GM12878 (cell line): Measurements from ENCODE around the gene LCAT. TPM values are rescaled to one million over a fixed set of nuclear protein-coding genes. Genes with fewer than 3 reads are reported as not detected.
A peak's percentile ranks its signal among the peaks of the same experiment; 100 is the strongest.

ENCODE experiments used
- ATAC-seq: fragments of 200-7000 bp; cut with Tn5 transposase; 3 replicates; pipeline ENCODE4 v1.9.1; 2020; ENCODE audit warnings: mild to moderate bottlenecking, moderate library complexity
- BruUV-seq: library from RNA; stranded (reverse); fragments of 400-500 nt; replicated peaks from 2 replicates; lab custom pipeline; 2021; lab: Mats Ljungman, UMichigan
- CTCF ChIA-PET: fragments of 300-600 bp; sonication (Branson Sonifier 250); formaldehyde crosslinking; extraction: SDS; loops from one replicate; lab custom pipeline; 2021; ENCODE audit warnings: inconsistent platforms; lab: Yijun Ruan, JAX
- POLR2A ChIA-PET: fragments of 350-600 bp; formaldehyde crosslinking; extraction: SDS; loops from one replicate; lab custom pipeline; 2021; ENCODE audit warnings: inconsistent platforms; lab: Charles Lee
- RAD21 ChIA-PET: fragments of 300-600 bp; sonication (Branson Sonifier 250); formaldehyde crosslinking; loops from one replicate; lab custom pipeline; 2023; ENCODE audit warnings: antibody characterized with exemption; ENCODE audit not compliant: unreplicated experiment; lab: Charles Lee
- SMC1A ChIA-PET: fragments of 300-600 bp; sonication (Branson Sonifier 250); formaldehyde crosslinking; loops from one replicate; lab custom pipeline; 2023; ENCODE audit not compliant: unreplicated experiment, uncharacterized antibody; lab: Charles Lee
- DNase-seq: peaks from one replicate; pipeline ENCODE4 v3.0.0-alpha.2; 2011; ENCODE audit warnings: low read depth, low spot score
- FAIRE-seq: peaks from 3 replicates; lab custom pipeline; 2011; peaks lifted over from hg19 to GRCh38; lab: Jason Lieb, UNC
- H2AFZ ChIP-seq: 2 replicates; pipeline ENCODE4 v1.6.0; 2011; ENCODE audit warnings: low read depth, low read length, control low read depth; ENCODE audit not compliant: control insufficient read depth
- H3K27ac ChIP-seq: 2 replicates; pipeline ENCODE4 v1.5.1; 2011; ENCODE audit warnings: control low read depth; ENCODE audit not compliant: control insufficient read depth, insufficient read depth
- H3K27me3 ChIP-seq, 2 experiments: replicated peaks in 1 of 2; 2 replicates each; pipeline versions ENCODE4 v1.6.0 to v1.6.1; 2011; ENCODE audit warnings: low read length in 1 of 2; ENCODE audit not compliant: control insufficient read depth in 2 of 2, insufficient read depth in 2 of 2
- H3K36me3 ChIP-seq, 2 experiments: 2 replicates each; pipeline ENCODE4 v1.5.1; 2011; ENCODE audit warnings: low read length in 1 of 2; ENCODE audit not compliant: control insufficient read depth in 2 of 2, insufficient read depth in 2 of 2
- H3K4me1 ChIP-seq: 2 replicates; pipeline ENCODE4 v1.6.1; 2011; ENCODE audit warnings: mild to moderate bottlenecking, low read length, moderate library complexity, mixed read lengths; ENCODE audit not compliant: control insufficient read depth, insufficient read depth
- H3K4me2 ChIP-seq: 2 replicates; pipeline ENCODE4 v1.6.0; 2011; ENCODE audit warnings: control low read depth; ENCODE audit not compliant: control insufficient read depth, insufficient read depth
- H3K4me3 ChIP-seq: fragments of 200-600 bp; sonication (generic); 2 replicates; pipeline ENCODE4 v1.5.1; 2016
- H3K79me2 ChIP-seq: 2 replicates; pipeline ENCODE4 v1.6.0; 2011; ENCODE audit warnings: low read length; ENCODE audit not compliant: control insufficient read depth, insufficient read depth
- H3K9ac ChIP-seq: 2 replicates; pipeline ENCODE4 v1.8.0; 2011; ENCODE audit warnings: low read length, control low read depth, mixed read lengths; ENCODE audit not compliant: control insufficient read depth, insufficient read depth
- H3K9me3 ChIP-seq: replicated peaks from 3 replicates; pipeline ENCODE4 v1.5.1; 2011; ENCODE audit warnings: mild to moderate bottlenecking, low read length; ENCODE audit not compliant: control insufficient read depth, insufficient read depth
- H4K20me1 ChIP-seq: 2 replicates; pipeline ENCODE4 v1.6.0; 2011; ENCODE audit not compliant: control insufficient read depth, insufficient read depth
- ATF7 ChIP-seq: fragments of 450-650 bp; IDR thresholded peaks from 2 replicates; pipeline ENCODE4 v1.6.1; 2016; ENCODE audit warnings: low read depth, mild to moderate bottlenecking
- BCL11A ChIP-seq: IDR thresholded peaks from 2 replicates; pipeline ENCODE4 v1.6.1; 2011; ENCODE audit warnings: low read depth, low read length
- CBFB ChIP-seq: IDR thresholded peaks from 2 replicates; pipeline ENCODE4 v1.6.1; 2016; ENCODE audit warnings: antibody characterized with exemption, low read depth
- CHD1 ChIP-seq: IDR thresholded peaks from 2 replicates; pipeline ENCODE4 v1.6.1; 2012; ENCODE audit warnings: low read depth, low read length, improper control_type of control experiment
- CREM ChIP-seq: IDR thresholded peaks from 2 replicates; pipeline ENCODE4 v1.6.1; 2014; ENCODE audit warnings: antibody characterized with exemption, low read depth
- HDGF ChIP-seq: fragments of 450-650 bp; IDR thresholded peaks from 2 replicates; pipeline ENCODE4 v1.6.1; 2016; ENCODE audit warnings: antibody characterized with exemption
- KLF5 ChIP-seq: fragments of 450-650 bp; IDR thresholded peaks from 2 replicates; pipeline ENCODE4 v1.6.1; 2014; ENCODE audit warnings: mild to moderate bottlenecking; ENCODE audit not compliant: partially characterized antibody
- LARP7 ChIP-seq: fragments of 450-650 bp; IDR thresholded peaks from 2 replicates; pipeline ENCODE4 v1.6.1; 2017; ENCODE audit warnings: mild to moderate bottlenecking
- MEF2B ChIP-seq: fragments of 450-650 bp; IDR thresholded peaks from 2 replicates; pipeline ENCODE4 v1.6.1; 2018; ENCODE audit warnings: mild to moderate bottlenecking, moderate library complexity; ENCODE audit not compliant: partially characterized antibody, poor library complexity, severe bottlenecking
- MTA2 ChIP-seq: fragments of 450-650 bp; IDR thresholded peaks from 2 replicates; pipeline ENCODE4 v1.6.1; 2016; ENCODE audit warnings: low read depth, mild to moderate bottlenecking, moderate library complexity
- MXI1 ChIP-seq: fragments of 150-350 bp; IDR thresholded peaks from 2 replicates; pipeline ENCODE4 v1.6.1; 2011; ENCODE audit warnings: low read depth, mild to moderate bottlenecking, inconsistent platforms, low read length, improper control_type of control experiment
- PAX5 ChIP-seq: IDR thresholded peaks from 2 replicates; pipeline ENCODE4 v1.6.1; 2011; ENCODE audit warnings: low read depth, low read length, borderline replicate concordance
- POU2F2 ChIP-seq: IDR thresholded peaks from 3 replicates; pipeline ENCODE4 v1.6.1; 2011; ENCODE audit warnings: low read depth, mild to moderate bottlenecking, low read length, borderline replicate concordance
- SMC3 ChIP-seq: IDR thresholded peaks from 2 replicates; pipeline ENCODE4 v1.6.1; 2011; ENCODE audit warnings: low read length, improper control_type of control experiment, borderline replicate concordance
- SUPT20H ChIP-seq: IDR thresholded peaks from 2 replicates; pipeline ENCODE4 v1.6.1; 2011; ENCODE audit warnings: low read depth, mild to moderate bottlenecking, low read length, moderate library complexity, borderline replicate concordance; ENCODE audit not compliant: control insufficient read depth
- TCF7 ChIP-seq: IDR thresholded peaks from 2 replicates; pipeline ENCODE4 v1.6.1; 2014; ENCODE audit warnings: antibody characterized with exemption, borderline replicate concordance
- YBX1 ChIP-seq: fragments of 450-650 bp; IDR thresholded peaks from 2 replicates; pipeline ENCODE4 v1.6.1; 2016; ENCODE audit warnings: antibody characterized with exemption
- WGBS: methylation state at CpG from one replicate; pipeline ENCODE4 v1.1.6; 2016; ENCODE audit warnings: low lambda C conversion rate; ENCODE audit not compliant: insufficient replicate concordance, insufficient coverage; ENCODE audit errors: missing lambda C conversion rate; 5-methylcytosine and 5-hydroxymethylcytosine counted together
- in situ Hi-C: fragments of 300-500 bp; cut with MboI; formaldehyde crosslinking; loops from 9 replicates; pipeline ENCODE4 v1.14.3; 2018; ENCODE audit warnings: mixed read lengths
- intact Hi-C: fragments of 100-400 bp; cut with micrococcal nuclease; formaldehyde crosslinking; loops from one replicate; pipeline ENCODE4 v1.14.2; 2022; ENCODE audit not compliant: unreplicated experiment
- polyA plus RNA-seq, 11 experiments: library from polyadenylated mRNA; depleted of rRNA in 4 of 11; unstranded in 6 of 11; stranded (reverse) in 5 of 11; fragments of >200 nt; fragmentation: Nextera tagmentation in 4 of 11; fragmentation: Illumina TruSeq in 1 of 11; extraction: Ambion mirVana in 4 of 11; extraction: Trizol in 1 of 11; gene quantifications; 1 replicate in 1 of 11; 2 replicates in 10 of 11; pipeline versions ENCODE4 v1.2.1 to v1.2.3, GENCODE V29; 2011 to 2016; ENCODE audit warnings: inconsistent platforms in 2 of 11, missing spikeins in 2 of 11, low read depth in 1 of 11
- total RNA-seq, 4 experiments: library from RNA; depleted of rRNA in 3 of 4; stranded (reverse); fragments of >200 nt in 3 of 4; fragmentation: Illumina TruSeq in 1 of 4; extraction: Trizol in 1 of 4; gene quantifications; 2 replicates each; pipeline versions ENCODE4 v1.2.1 to v1.2.3, GENCODE V29; 2013 to 2021
- TF ChIP-seq, protein P1 (sequence below): fragments of 450-650 bp; IDR thresholded peaks from 2 replicates; pipeline ENCODE4 v1.6.1; 2016; ENCODE audit warnings: mild to moderate bottlenecking
- TF ChIP-seq, protein P2 (sequence below): fragments of 450-650 bp; IDR thresholded peaks from 2 replicates; pipeline ENCODE4 v1.6.1; 2016; ENCODE audit warnings: mild to moderate bottlenecking
- TF ChIP-seq, protein P3 (sequence below): fragments of 450-650 bp; IDR thresholded peaks from 2 replicates; pipeline ENCODE4 v1.6.1; 2017; ENCODE audit warnings: mild to moderate bottlenecking

Gene LCAT
- total and polyA plus RNA-seq, 10 of the 15 experiments (the other 5 are each of a cell fraction or from before 2014, with no cell fraction given): 0.61 to 11.7 (median 3.3) TPM

DNA sequence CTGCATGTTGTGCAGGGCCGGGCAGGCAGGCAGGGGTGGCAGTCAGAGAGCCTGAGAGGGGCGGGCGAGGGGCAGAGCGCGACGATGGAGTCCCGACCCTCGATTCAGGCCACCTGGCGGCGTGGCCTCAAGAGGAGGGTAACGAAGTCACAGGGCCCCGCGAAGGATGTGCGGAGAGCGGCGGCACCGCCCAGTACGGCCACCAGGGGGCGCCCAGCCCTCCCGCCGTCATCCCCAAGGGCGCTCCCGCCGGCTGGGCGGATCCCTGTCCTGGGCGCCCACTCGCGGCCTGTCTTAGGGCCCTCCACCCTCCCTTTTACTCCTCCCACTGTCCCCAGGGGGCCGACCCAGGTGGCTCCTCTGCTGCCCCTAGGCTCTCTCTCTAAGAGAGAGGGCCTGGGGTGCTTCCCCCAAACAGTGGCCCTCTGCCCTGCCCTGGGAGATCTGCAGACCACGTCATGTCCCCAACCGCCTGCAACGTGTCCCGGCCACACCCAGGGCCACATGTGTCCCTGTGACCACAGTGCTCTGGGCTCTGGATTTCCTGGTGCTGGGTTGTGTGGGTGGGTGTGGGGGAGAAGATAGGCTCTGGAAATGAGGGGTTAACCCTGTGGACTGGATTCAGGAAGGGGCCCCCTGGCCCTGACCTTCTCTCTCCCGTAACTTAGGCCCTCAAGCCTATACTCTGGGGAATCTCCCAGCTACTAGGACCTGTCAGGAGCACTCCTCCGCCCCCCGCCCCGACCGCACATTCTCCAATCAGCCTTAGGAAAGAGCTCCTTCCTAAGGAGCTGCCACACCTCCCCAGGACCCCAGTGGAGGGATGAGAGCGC, 49.5 kb upstream of the LCAT start:
- Histone ChIP-seq H3K9me3 (no peaks in the 10 kb centered on the region), H3K4me3 (peak overlapping the region; percentile 24; the same call in 1 of the 2 replicates), H3K27ac (peak overlapping the region; percentile 64), H3K9ac (peak overlapping the region; percentile 68), H3K36me3 (no peaks in the 10 kb centered on the region), H4K20me1 (no peaks in the 10 kb centered on the region), H3K27me3 (no peaks in the 10 kb centered on the region), H3K79me2 (no peaks in the 10 kb centered on the region), H3K4me2 (peak overlapping the region; percentile 79), H2AFZ (peak overlapping the region; percentile 78), H3K4me1 (peaks cover 39% of the 10 kb centered on the region)
- FAIRE-seq (no peak), DNase-seq (no peak), ATAC-seq (peak; percentile 92)
- intact Hi-C loops: loop anchor here (1.0 to 2.0 kb wide), 4 partner anchors 30 to 236 kb away; partner anchors contain the start of genes DDX28 and DUS2
- ChIA-PET CTCF (interaction anchor here (0.6 to 2.3 kb wide), 16 partner anchors 9 to 479 kb away, joined by 3 to 15 read pairs (median 4); partner anchors contain the start of genes DDX28 and DUS2), POLR2A (interaction anchor here (0.6 kb wide), 1 partner anchor 302 kb away, joined by 4 read pairs; no protein-coding TSS in a partner anchor), RAD21 (interaction anchor here (0.6 to 1.3 kb wide), 10 partner anchors 8 to 461 kb away, joined by 3 to 5 read pairs (median 4); no protein-coding TSS in a partner anchor), SMC1A (interaction anchor here (1.2 to 1.8 kb wide), 3 partner anchors 48 to 473 kb away, joined by 3 to 11 read pairs (median 5); no protein-coding TSS in a partner anchor)
- WGBS: under 1% methylated on average over 38 of the region's 39 CpGs
- no TSS peak for BruUV-seq
- in situ Hi-C loops: loop anchor here (5.0 kb wide), 1 partner anchor 234 kb away; no protein-coding TSS in a partner anchor
- TF ChIP-seq MXI1: 0 out of 2 replicates have a peak, but pooled peaks have one; percentile 32
- TF ChIP-seq CREM: 0 out of 2 replicates have a peak, but pooled peaks have one; percentile 45
- peak; percentile 33 for TF ChIP-seq KLF5
- peak; percentile 80 for TF ChIP-seq MEF2B
- TF ChIP-seq LARP7: peak; percentile 70; the same call in 1 of the 2 replicates
- no peak; the same call in 1 of the 2 replicates for TF ChIP-seq CBFB
- no peak for TF ChIP-seq YBX1
- peak; percentile 88 for TF ChIP-seq SMC3
- TF ChIP-seq TCF7: no peak
- TF ChIP-seq ATF7: no peak
- TF ChIP-seq, protein P1, sequence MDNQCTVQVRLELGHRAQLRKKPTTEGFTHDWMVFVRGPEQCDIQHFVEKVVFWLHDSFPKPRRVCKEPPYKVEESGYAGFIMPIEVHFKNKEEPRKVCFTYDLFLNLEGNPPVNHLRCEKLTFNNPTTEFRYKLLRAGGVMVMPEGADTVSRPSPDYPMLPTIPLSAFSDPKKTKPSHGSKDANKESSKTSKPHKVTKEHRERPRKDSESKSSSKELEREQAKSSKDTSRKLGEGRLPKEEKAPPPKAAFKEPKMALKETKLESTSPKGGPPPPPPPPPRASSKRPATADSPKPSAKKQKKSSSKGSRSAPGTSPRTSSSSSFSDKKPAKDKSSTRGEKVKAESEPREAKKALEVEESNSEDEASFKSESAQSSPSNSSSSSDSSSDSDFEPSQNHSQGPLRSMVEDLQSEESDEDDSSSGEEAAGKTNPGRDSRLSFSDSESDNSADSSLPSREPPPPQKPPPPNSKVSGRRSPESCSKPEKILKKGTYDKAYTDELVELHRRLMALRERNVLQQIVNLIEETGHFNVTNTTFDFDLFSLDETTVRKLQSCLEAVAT: no peak
- no peak for TF ChIP-seq SUPT20H
- TF ChIP-seq HDGF: 0 out of 2 replicates have a peak, but pooled peaks have one; percentile 75
- no peak for TF ChIP-seq MTA2
- TF ChIP-seq POU2F2: no peak
- TF ChIP-seq, protein P2, sequence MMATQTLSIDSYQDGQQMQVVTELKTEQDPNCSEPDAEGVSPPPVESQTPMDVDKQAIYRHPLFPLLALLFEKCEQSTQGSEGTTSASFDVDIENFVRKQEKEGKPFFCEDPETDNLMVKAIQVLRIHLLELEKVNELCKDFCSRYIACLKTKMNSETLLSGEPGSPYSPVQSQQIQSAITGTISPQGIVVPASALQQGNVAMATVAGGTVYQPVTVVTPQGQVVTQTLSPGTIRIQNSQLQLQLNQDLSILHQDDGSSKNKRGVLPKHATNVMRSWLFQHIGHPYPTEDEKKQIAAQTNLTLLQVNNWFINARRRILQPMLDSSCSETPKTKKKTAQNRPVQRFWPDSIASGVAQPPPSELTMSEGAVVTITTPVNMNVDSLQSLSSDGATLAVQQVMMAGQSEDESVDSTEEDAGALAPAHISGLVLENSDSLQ: 0 out of 2 replicates have a peak, but pooled peaks have one; percentile 33
- no peak for TF ChIP-seq BCL11A
- TF ChIP-seq CHD1: no peak
- TF ChIP-seq, protein P3, sequence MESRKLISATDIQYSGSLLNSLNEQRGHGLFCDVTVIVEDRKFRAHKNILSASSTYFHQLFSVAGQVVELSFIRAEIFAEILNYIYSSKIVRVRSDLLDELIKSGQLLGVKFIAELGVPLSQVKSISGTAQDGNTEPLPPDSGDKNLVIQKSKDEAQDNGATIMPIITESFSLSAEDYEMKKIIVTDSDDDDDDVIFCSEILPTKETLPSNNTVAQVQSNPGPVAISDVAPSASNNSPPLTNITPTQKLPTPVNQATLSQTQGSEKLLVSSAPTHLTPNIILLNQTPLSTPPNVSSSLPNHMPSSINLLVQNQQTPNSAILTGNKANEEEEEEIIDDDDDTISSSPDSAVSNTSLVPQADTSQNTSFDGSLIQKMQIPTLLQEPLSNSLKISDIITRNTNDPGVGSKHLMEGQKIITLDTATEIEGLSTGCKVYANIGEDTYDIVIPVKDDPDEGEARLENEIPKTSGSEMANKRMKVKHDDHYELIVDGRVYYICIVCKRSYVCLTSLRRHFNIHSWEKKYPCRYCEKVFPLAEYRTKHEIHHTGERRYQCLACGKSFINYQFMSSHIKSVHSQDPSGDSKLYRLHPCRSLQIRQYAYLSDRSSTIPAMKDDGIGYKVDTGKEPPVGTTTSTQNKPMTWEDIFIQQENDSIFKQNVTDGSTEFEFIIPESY: no peak
- no peak for TF ChIP-seq PAX5
